K562 (cell line): Measurements from ENCODE around the gene CHORDC1.

Source experiments
- DNMT1 ChIP-seq: fragments of 450-650 bp; IDR thresholded peaks from 2 replicates; pipeline ENCODE4 v1.6.1; 2016; ENCODE audit warnings: antibody characterized with exemption, mild to moderate bottlenecking
- GATA2 ChIP-seq: sonication (generic); formaldehyde crosslinking; IDR thresholded peaks from 2 replicates; pipeline ENCODE4 v1.4.0; 2020; ENCODE audit warnings: mild to moderate bottlenecking, missing genetic modification reagents
- POLR3G ChIP-seq: IDR thresholded peaks from 2 replicates; pipeline ENCODE4 v1.6.1; 2011; ENCODE audit not compliant: insufficient read length, insufficient replicate concordance; ENCODE audit errors: extremely low read depth
- ZNF239 ChIP-seq: fragments of 250-450 bp; sonication (Bioruptor Pico); IDR thresholded peaks from 2 replicates; pipeline ENCODE4 v1.4.0; 2020; ENCODE audit warnings: mild to moderate bottlenecking
- ZSCAN32 ChIP-seq: fragments of 450-650 bp; formaldehyde crosslinking; IDR thresholded peaks from 2 replicates; pipeline ENCODE4 v1.4.0; 2020; ENCODE audit warnings: mild to moderate bottlenecking, moderate library complexity
- TF ChIP-seq, protein P1 (sequence below), 2 experiments: fragments of 450-650 bp; IDR thresholded peaks; 2 replicates each; pipeline ENCODE4 v1.6.1; 2018; ENCODE audit warnings: mild to moderate bottlenecking in 2 of 2, low read depth in 1 of 2; ENCODE audit not compliant: partially characterized antibody in 2 of 2
- TF ChIP-seq, protein P2 (sequence below), 2 experiments: IDR thresholded peaks; 2 replicates each; pipeline ENCODE4 v1.6.1; 2012; ENCODE audit warnings: improper control_type of control experiment in 2 of 2, low read depth in 2 of 2, low read length in 2 of 2, borderline replicate concordance in 1 of 2
- TF ChIP-seq, protein P3 (sequence below), 2 experiments: fragments of 450-650 bp; conservative IDR thresholded peaks; 2 replicates each; pipeline ENCODE4 v1.6.1; 2017; ENCODE audit warnings: mild to moderate bottlenecking in 2 of 2, moderate library complexity in 2 of 2

DNA sequence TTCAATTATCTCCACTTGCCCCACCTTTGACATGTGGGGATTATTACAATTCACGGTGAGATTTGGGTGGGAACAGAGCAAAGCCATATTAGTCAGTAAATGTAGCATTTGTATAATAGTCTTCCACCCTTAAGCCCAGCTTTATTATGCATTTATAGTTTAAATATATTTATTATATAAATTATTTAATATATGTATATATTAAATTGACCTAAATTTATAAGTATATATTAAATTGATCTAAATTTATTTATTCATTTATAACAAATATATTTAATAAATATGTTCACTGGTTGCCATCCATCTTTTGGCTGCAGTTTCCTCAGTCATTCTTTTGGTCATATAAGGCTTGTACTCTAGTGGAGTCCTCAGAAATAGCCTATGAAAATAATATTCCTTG lies 23.6 kb upstream of the CHORDC1 start:
- TF ChIP-seq POLR3G (no peak), GATA2 (CRISPR knock-in tag) (no peak), DNMT1 (no peak), ZSCAN32 (no peak), ZNF239 (no peak)
- TF ChIP-seq, protein P1, sequence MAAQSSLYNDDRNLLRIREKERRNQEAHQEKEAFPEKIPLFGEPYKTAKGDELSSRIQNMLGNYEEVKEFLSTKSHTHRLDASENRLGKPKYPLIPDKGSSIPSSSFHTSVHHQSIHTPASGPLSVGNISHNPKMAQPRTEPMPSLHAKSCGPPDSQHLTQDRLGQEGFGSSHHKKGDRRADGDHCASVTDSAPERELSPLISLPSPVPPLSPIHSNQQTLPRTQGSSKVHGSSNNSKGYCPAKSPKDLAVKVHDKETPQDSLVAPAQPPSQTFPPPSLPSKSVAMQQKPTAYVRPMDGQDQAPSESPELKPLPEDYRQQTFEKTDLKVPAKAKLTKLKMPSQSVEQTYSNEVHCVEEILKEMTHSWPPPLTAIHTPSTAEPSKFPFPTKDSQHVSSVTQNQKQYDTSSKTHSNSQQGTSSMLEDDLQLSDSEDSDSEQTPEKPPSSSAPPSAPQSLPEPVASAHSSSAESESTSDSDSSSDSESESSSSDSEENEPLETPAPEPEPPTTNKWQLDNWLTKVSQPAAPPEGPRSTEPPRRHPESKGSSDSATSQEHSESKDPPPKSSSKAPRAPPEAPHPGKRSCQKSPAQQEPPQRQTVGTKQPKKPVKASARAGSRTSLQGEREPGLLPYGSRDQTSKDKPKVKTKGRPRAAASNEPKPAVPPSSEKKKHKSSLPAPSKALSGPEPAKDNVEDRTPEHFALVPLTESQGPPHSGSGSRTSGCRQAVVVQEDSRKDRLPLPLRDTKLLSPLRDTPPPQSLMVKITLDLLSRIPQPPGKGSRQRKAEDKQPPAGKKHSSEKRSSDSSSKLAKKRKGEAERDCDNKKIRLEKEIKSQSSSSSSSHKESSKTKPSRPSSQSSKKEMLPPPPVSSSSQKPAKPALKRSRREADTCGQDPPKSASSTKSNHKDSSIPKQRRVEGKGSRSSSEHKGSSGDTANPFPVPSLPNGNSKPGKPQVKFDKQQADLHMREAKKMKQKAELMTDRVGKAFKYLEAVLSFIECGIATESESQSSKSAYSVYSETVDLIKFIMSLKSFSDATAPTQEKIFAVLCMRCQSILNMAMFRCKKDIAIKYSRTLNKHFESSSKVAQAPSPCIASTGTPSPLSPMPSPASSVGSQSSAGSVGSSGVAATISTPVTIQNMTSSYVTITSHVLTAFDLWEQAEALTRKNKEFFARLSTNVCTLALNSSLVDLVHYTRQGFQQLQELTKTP (IDR thresholded peaks at IDR 0.05; ENCODE audit: low read depth in 1 of 2, partially characterized antibody in 2 of 2), result no peak
- TF ChIP-seq, protein P2, sequence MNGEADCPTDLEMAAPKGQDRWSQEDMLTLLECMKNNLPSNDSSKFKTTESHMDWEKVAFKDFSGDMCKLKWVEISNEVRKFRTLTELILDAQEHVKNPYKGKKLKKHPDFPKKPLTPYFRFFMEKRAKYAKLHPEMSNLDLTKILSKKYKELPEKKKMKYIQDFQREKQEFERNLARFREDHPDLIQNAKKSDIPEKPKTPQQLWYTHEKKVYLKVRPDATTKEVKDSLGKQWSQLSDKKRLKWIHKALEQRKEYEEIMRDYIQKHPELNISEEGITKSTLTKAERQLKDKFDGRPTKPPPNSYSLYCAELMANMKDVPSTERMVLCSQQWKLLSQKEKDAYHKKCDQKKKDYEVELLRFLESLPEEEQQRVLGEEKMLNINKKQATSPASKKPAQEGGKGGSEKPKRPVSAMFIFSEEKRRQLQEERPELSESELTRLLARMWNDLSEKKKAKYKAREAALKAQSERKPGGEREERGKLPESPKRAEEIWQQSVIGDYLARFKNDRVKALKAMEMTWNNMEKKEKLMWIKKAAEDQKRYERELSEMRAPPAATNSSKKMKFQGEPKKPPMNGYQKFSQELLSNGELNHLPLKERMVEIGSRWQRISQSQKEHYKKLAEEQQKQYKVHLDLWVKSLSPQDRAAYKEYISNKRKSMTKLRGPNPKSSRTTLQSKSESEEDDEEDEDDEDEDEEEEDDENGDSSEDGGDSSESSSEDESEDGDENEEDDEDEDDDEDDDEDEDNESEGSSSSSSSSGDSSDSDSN (IDR thresholded peaks at IDR 0.05; ENCODE audit: borderline replicate concordance in 1 of 2, low read depth in 2 of 2, low read length in 2 of 2), result no peak
- TF ChIP-seq, protein P3, sequence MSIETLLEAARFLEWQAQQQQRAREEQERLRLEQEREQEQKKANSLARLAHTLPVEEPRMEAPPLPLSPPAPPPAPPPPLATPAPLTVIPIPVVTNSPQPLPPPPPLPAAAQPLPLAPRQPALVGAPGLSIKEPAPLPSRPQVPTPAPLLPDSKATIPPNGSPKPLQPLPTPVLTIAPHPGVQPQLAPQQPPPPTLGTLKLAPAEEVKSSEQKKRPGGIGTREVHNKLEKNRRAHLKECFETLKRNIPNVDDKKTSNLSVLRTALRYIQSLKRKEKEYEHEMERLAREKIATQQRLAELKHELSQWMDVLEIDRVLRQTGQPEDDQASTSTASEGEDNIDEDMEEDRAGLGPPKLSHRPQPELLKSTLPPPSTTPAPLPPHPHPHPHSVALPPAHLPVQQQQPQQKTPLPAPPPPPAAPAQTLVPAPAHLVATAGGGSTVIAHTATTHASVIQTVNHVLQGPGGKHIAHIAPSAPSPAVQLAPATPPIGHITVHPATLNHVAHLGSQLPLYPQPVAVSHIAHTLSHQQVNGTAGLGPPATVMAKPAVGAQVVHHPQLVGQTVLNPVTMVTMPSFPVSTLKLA (conservative IDR thresholded peaks at IDR 0.05), result no peak
